Astrocyte (in vitro differentiated cells and primary cell): ENCODE results near the gene ACSF2.

Source experiments
- CTCF ChIP-seq: IDR thresholded peaks from 2 replicates; pipeline ENCODE4 v1.5.1; 2011; ENCODE audit warnings: low read depth, mild to moderate bottlenecking, inconsistent platforms, low read length, moderate library complexity; ENCODE audit not compliant: insufficient read depth
- EZH2 ChIP-seq: IDR thresholded peaks from 2 replicates; pipeline ENCODE4 v1.6.1; 2012; ENCODE audit warnings: mild to moderate bottlenecking, low read length, inconsistent platforms; ENCODE audit not compliant: insufficient read depth

- TF ChIP-seq CTCF: no peak
- TF ChIP-seq EZH2: no peak
Measured at GRCh38 chr17:50397919-50398285, 28.1 kb upstream of the ACSF2 start.
